BLaER1 treated with 17β-estradiol and CSF1 and Interleukin-3, amounts not matched to agents 10 nM and 100 nM (cell line): ENCODE measurements around the gene LRP3.
A peak's percentile ranks its signal among the peaks of the same experiment; 100 is the strongest.

Experiments used
- H3K27ac ChIP-seq, 11 experiments: shearing (Covaris generic); formaldehyde crosslinking; 2 replicates each; pipeline ENCODE4 v1.8.1; 2022
- H3K27me3 ChIP-seq, 11 experiments: shearing (Covaris generic); formaldehyde crosslinking; 2 replicates each; pipeline ENCODE4 v1.8.1; 2022
- H3K36me3 ChIP-seq, 11 experiments: shearing (Covaris generic); formaldehyde crosslinking; 2 replicates each; pipeline ENCODE4 v1.8.1; 2022
- H3K4me1 ChIP-seq, 10 experiments: shearing (Covaris generic); formaldehyde crosslinking; 2 replicates each; pipeline ENCODE4 v1.8.1; 2022
- H3K4me2 ChIP-seq, 11 experiments: shearing (Covaris generic); formaldehyde crosslinking; 2 replicates each; pipeline ENCODE4 v1.8.1; 2022
- H3K4me3 ChIP-seq, 10 experiments: shearing (Covaris generic); formaldehyde crosslinking; 2 replicates each; pipeline ENCODE4 v1.8.1; 2022
- H3K9ac ChIP-seq, 11 experiments: shearing (Covaris generic); formaldehyde crosslinking; 2 replicates each; pipeline ENCODE4 v1.8.1; 2022
- H3K9me3 ChIP-seq, 11 experiments: shearing (Covaris generic); formaldehyde crosslinking; replicated peaks in 1 of 11; 2 replicates each; pipeline ENCODE4 v1.8.1; 2022
- H4K20me1 ChIP-seq, 11 experiments: shearing (Covaris generic); formaldehyde crosslinking; 2 replicates each; pipeline ENCODE4 v1.8.1; 2022
- Cebpa-rat ChIP-seq, 11 experiments: shearing (Covaris generic); IDR thresholded peaks; 2 replicates each; pipeline ENCODE4 v1.8.1; 2022

The LRP3 gene

GRCh38 chr19:33194886-33195644 is 935 bp downstream of the LRP3 start:
- Histone ChIP-seq H3K4me1 (peaks cover 25 to 68% (median 36%) of the 10 kb centered on the region in 10 experiments), H3K9me3 (no peaks in the 10 kb centered on the region), H3K4me2 (peak overlapping the region; percentile 88 to 99 (median 95)), H3K27me3 (no peaks in the 10 kb centered on the region), H3K4me3 (peak overlapping the region; percentile 86 to 99 (median 94)), H3K36me3 (peaks cover 29 to 39% (median 37%) of the 10 kb centered on the region in 11 experiments; a peak in 21 of 22 replicates), H4K20me1 (peaks cover 0 to 57% (median 49%) of the 10 kb centered on the region in 11 experiments; a peak in 19 of 22 replicates), H3K27ac (peak overlapping the region; percentile 73 to 92 (median 87)), H3K9ac (peak overlapping the region; percentile 84 to 97 (median 93))
- no peak for TF ChIP-seq Cebpa-rat (IDR thresholded peaks at IDR 0.05)

- Histone ChIP-seq H3K9ac (peak overlapping the region; percentile 84 to 97 (median 93)), H4K20me1 (peaks cover 0 to 64% (median 57%) of the 10 kb centered on the region in 11 experiments; a peak in 19 of 22 replicates), H3K27me3 (no peaks in the 10 kb centered on the region), H3K4me2 (peak overlapping the region; percentile 88 to 99 (median 95)), H3K4me3 (peak overlapping the region; percentile 86 to 99 (median 94)), H3K27ac (peak overlapping the region; percentile 73 to 92 (median 87); a peak in 19 of 22 replicates), H3K36me3 (peaks cover 33 to 47% (median 43%) of the 10 kb centered on the region in 11 experiments; a peak in 21 of 22 replicates), H3K9me3 (no peaks in the 10 kb centered on the region), H3K4me1 (peaks cover 25 to 68% (median 36%) of the 10 kb centered on the region in 10 experiments)
- no peak for TF ChIP-seq Cebpa-rat (IDR thresholded peaks at IDR 0.05)
Observed at GRCh38 chr19:33195645-33196347, 1.7 kb downstream of the LRP3 start.

GRCh38 chr19:33196446-33197193 is 2.5 kb downstream of the LRP3 start:
- Histone ChIP-seq H4K20me1 (peaks cover 0 to 72% (median 64%) of the 10 kb centered on the region in 11 experiments; a peak in 19 of 22 replicates), H3K4me3 (peak overlapping the region in 6 of 10 experiments; percentile 89 to 99 (median 96); a peak in 8 of 20 replicates), H3K9me3 (no peaks in the 10 kb centered on the region), H3K4me2 (peak overlapping the region; percentile 88 to 99 (median 95)), H3K9ac (peak overlapping the region in 10 of 11 experiments; percentile 16 to 97 (median 92); a peak in 11 of 22 replicates), H3K27ac (no peak overlapping the region), H3K27me3 (no peaks in the 10 kb centered on the region), H3K4me1 (peaks cover 24 to 60% (median 35%) of the 10 kb centered on the region in 10 experiments), H3K36me3 (peaks cover 33 to 55% (median 50%) of the 10 kb centered on the region in 11 experiments)
- no peak for TF ChIP-seq Cebpa-rat (IDR thresholded peaks at IDR 0.05)

- Histone ChIP-seq H3K36me3 (peaks cover 43 to 65% (median 59%) of the 10 kb centered on the region in 11 experiments), H3K9me3 (no peaks in the 10 kb centered on the region), H3K4me2 (peak overlapping the region in 1 of 11 experiments; percentile 91; a peak in 1 of 22 replicates), H4K20me1 (peaks cover 0 to 82% (median 74%) of the 10 kb centered on the region in 11 experiments; a peak in 19 of 22 replicates), H3K4me3 (no peak overlapping the region), H3K27me3 (no peaks in the 10 kb centered on the region), H3K9ac (peak overlapping the region in 3 of 11 experiments; percentile 8 to 97 (median 32); a peak in 1 of 22 replicates), H3K27ac (no peak overlapping the region), H3K4me1 (peaks cover 24 to 59% (median 35%) of the 10 kb centered on the region in 10 experiments)
- no peak for TF ChIP-seq Cebpa-rat (IDR thresholded peaks at IDR 0.05)
Observed at GRCh38 chr19:33197591-33198000, 3.5 kb downstream of the LRP3 start.

GRCh38 chr19:33198169-33198568 is 4.0 kb downstream of the LRP3 start:
- H3K27me3 ChIP-seq: no peaks in the 10 kb centered on the region
- H4K20me1 ChIP-seq: peaks cover 0 to 88% (median 79%) of the 10 kb centered on the region in 11 experiments; a peak in 19 of 22 replicates
- H3K9me3 ChIP-seq: no peaks in the 10 kb centered on the region
- H3K36me3 ChIP-seq: peaks cover 49 to 70% (median 65%) of the 10 kb centered on the region in 11 experiments
- H3K27ac ChIP-seq: no peak overlapping the region
- no peak overlapping the region for H3K4me3 ChIP-seq
- no peak overlapping the region; a peak in 1 of 22 replicates for H3K4me2 ChIP-seq
- peak overlapping the region in 1 of 11 experiments; percentile 36; a peak in 1 of 22 replicates for H3K9ac ChIP-seq
- no peak for TF ChIP-seq Cebpa-rat (IDR thresholded peaks at IDR 0.05)
- H3K4me1 ChIP-seq: peaks cover 24 to 53% (median 35%) of the 10 kb centered on the region in 10 experiments

GRCh38 chr19:33199441-33200265 is 5.5 kb downstream of the LRP3 start:
- Histone ChIP-seq H3K4me3 (no peak overlapping the region), H3K36me3 (peaks cover 64 to 85% (median 80%) of the 10 kb centered on the region in 11 experiments), H3K9me3 (no peaks in the 10 kb centered on the region), H4K20me1 (peaks cover 0 to 100% (median 94%) of the 10 kb centered on the region in 11 experiments; a peak in 19 of 22 replicates), H3K4me2 (peak overlapping the region in 1 of 11 experiments; percentile 5; a peak in 1 of 22 replicates), H3K27ac (no peak overlapping the region), H3K4me1 (peaks cover 18 to 45% (median 28%) of the 10 kb centered on the region in 10 experiments), H3K9ac (no peak overlapping the region; a peak in 1 of 22 replicates), H3K27me3 (no peaks in the 10 kb centered on the region)
- no peak for TF ChIP-seq Cebpa-rat (IDR thresholded peaks at IDR 0.05)

GRCh38 chr19:33201473-33201872 is 7.3 kb downstream of the LRP3 start:
- peaks cover 6 to 36% (median 16%) of the 10 kb centered on the region in 10 experiments; a peak in 19 of 20 replicates for H3K4me1 ChIP-seq
- H3K4me2 ChIP-seq: no peak overlapping the region
- H3K27me3 ChIP-seq: no peaks in the 10 kb centered on the region
- H3K27ac ChIP-seq: no peak overlapping the region
- H4K20me1 ChIP-seq: peaks cover 0 to 100% (median 92%) of the 10 kb centered on the region in 11 experiments; a peak in 19 of 22 replicates
- H3K4me3 ChIP-seq: no peak overlapping the region
- H3K36me3 ChIP-seq: peaks cover 82 to 100% (median 96%) of the 10 kb centered on the region in 11 experiments
- no peak overlapping the region for H3K9ac ChIP-seq
- no peak for TF ChIP-seq Cebpa-rat (IDR thresholded peaks at IDR 0.05)
- H3K9me3 ChIP-seq: no peaks in the 10 kb centered on the region
